Right renal pelvis (tissue), 4 donors: ENCODE results near the gene ZNF593OS. TPM values are rescaled to one million over a fixed set of nuclear protein-coding genes. Genes with fewer than 3 reads are reported as not detected.

ENCODE experiments used
- DNase-seq, 4 donors: peaks; one replicate each; pipeline ENCODE4 v3.0.0-alpha.2; 2013; ENCODE audit warnings: low read depth in 4 of 4, low spot score in 3 of 4, missing footprints in 1 of 4
- polyA plus RNA-seq, 4 donors: library from polyadenylated mRNA; unstranded; fragments of 120-200 nt; gene quantifications; one replicate each; pipeline ENCODE4 v1.2.1, GENCODE V29; 2013; ENCODE audit not compliant: insufficient read length in 4 of 4

Gene ZNF593OS
- polyA plus RNA-seq: 1 to 10 TPM in 2 of 4 donors, under 1 TPM in 2; 0.61 to 1.3 (median 1.1) TPM

- DNase-seq: no peak
Measured at GRCh38 chr1:26171084-26172072, at the start of gene ZNF593OS. Gene ZNF593OS, minus strand, starts transcription at chr1:26171832. Its CDS starts 171 bp downstream, at chr1:26171661.

GRCh38 chr1:26221094-26221493 lies 49.5 kb upstream of the ZNF593OS start:
- DNase-seq: no peak

- DNase-seq: no peak
Measured at GRCh38 chr1:26220199-26220912, 48.7 kb upstream of the ZNF593OS start.

- DNase-seq: no peak
Measured at GRCh38 chr1:26218906-26219494, 47.4 kb upstream of the ZNF593OS start.

GRCh38 chr1:26215246-26215645 lies 43.6 kb upstream of the ZNF593OS start:
- DNase-seq: no peak

GRCh38 chr1:26213335-26213905 lies 41.8 kb upstream of the ZNF593OS start:
- no peak for DNase-seq

GRCh38 chr1:26212726-26213125 lies 41.1 kb upstream of the ZNF593OS start:
- DNase-seq: no peak

GRCh38 chr1:26210147-26210870 lies 38.7 kb upstream of the ZNF593OS start:
- no peak for DNase-seq

GRCh38 chr1:26203642-26204318 lies 32.1 kb upstream of the ZNF593OS start:
- DNase-seq: no peak

- no peak for DNase-seq
Measured at GRCh38 chr1:26200413-26200812, 28.8 kb upstream of the ZNF593OS start.

- no peak for DNase-seq
Measured at GRCh38 chr1:26197813-26198212, 26.2 kb upstream of the ZNF593OS start.

- DNase-seq: no peak
Measured at GRCh38 chr1:26197301-26197700, 25.7 kb upstream of the ZNF593OS start.

- DNase-seq: no peak
Measured at GRCh38 chr1:26195805-26196204, 24.2 kb upstream of the ZNF593OS start.

GRCh38 chr1:26191739-26192138 lies 20.1 kb upstream of the ZNF593OS start:
- DNase-seq: no peak

GRCh38 chr1:26190373-26190987 lies 18.8 kb upstream of the ZNF593OS start, which contains the start of gene CATSPER4:
Gene CATSPER4, plus strand, starts transcription at chr1:26190602. Its CDS starts 26 bp downstream, at chr1:26190628.
- no peak for DNase-seq

GRCh38 chr1:26189751-26190275 lies 18.2 kb upstream of the ZNF593OS start:
- DNase-seq: no peak

GRCh38 chr1:26189331-26189730 lies 17.7 kb upstream of the ZNF593OS start:
- no peak for DNase-seq

GRCh38 chr1:26188477-26188876 lies 16.8 kb upstream of the ZNF593OS start:
- DNase-seq: no peak

- no peak for DNase-seq
Measured at GRCh38 chr1:26187882-26188281, 16.2 kb upstream of the ZNF593OS start.
